Measurements from ENCODE around the gene SLC2A10. TPM values are rescaled to one million over a fixed set of nuclear protein-coding genes. Genes with fewer than 3 reads are reported as not detected.

SLC2A10 gene
- total and polyA plus RNA-seq, 2 experiments from 2014 or later: 4.9 to 14.6 TPM

GRCh38 chr20:46720776-46721425 lies 11.5 kb downstream of the SLC2A10 start:
- H3K79me2 ChIP-seq (replicated peaks; ENCODE audit: insufficient read depth): no peaks in the 10 kb centered on the region
- no peak for DNase-seq (ENCODE audit: low spot score)
- TF ChIP-seq CREB1 (CRISPR knock-in tag; IDR thresholded peaks at IDR 0.05; ENCODE audit: low read depth) (no peak), ZNF331 (CRISPR knock-in tag; IDR thresholded peaks at IDR 0.05; ENCODE audit: low read depth) (peak; percentile 92)
- no peaks in the 10 kb centered on the region for H3K27me3 Mint-ChIP-seq (ENCODE audit: insufficient read depth, low read depth, poor library complexity)
- no peak overlapping the region for H3K27ac ChIP-seq (ENCODE audit: low read depth)
- ATAC-seq: no peak
- no peak overlapping the region for H3K4me3 Mint-ChIP-seq
- peaks cover 12% of the 10 kb centered on the region; the same call in 1 of the 2 replicates for H3K9me2 ChIP-seq (ENCODE audit: insufficient read depth)
- no peak overlapping the region for H2AFZ ChIP-seq
- H3K4me2 ChIP-seq: no peak overlapping the region
- H3K4me1 ChIP-seq (ENCODE audit: insufficient read depth): no peaks in the 10 kb centered on the region
- H3K36me3 ChIP-seq (ENCODE audit: insufficient read depth): 0 out of 2 replicates have a peak, but pooled peaks cover 2% of the 10 kb centered on the region
- H3K27me3 ChIP-seq (ENCODE audit: insufficient read depth): no peaks in the 10 kb centered on the region
- peaks cover 15% of the 10 kb centered on the region; the same call in 2 of the 3 replicates for H3K9me3 Mint-ChIP-seq
- H3K4me3 ChIP-seq: no peak overlapping the region
- H3K4me1 Mint-ChIP-seq: no peaks in the 10 kb centered on the region
- peaks cover 18% of the 10 kb centered on the region for H3K36me3 Mint-ChIP-seq (ENCODE audit: low read depth)
- H3K27ac Mint-ChIP-seq: no peak overlapping the region
- no peaks in the 10 kb centered on the region for H4K20me1 ChIP-seq (replicated peaks; ENCODE audit: insufficient read depth)
- H3F3A ChIP-seq (replicated peaks; ENCODE audit: low read depth): no peaks in the 10 kb centered on the region

- ATAC-seq (no peak), DNase-seq (ENCODE audit: low spot score) (no peak)
- no peak overlapping the region for H3K27ac Mint-ChIP-seq
- no peak overlapping the region for H3K4me3 Mint-ChIP-seq
- no peaks in the 10 kb centered on the region for H3K4me1 ChIP-seq (ENCODE audit: insufficient read depth)
- no peak overlapping the region for H2AFZ ChIP-seq
- peaks cover 12% of the 10 kb centered on the region; the same call in 1 of the 2 replicates for H3K9me2 ChIP-seq (ENCODE audit: insufficient read depth)
- H3K27me3 ChIP-seq (ENCODE audit: insufficient read depth): no peaks in the 10 kb centered on the region
- 0 out of 2 replicates have a peak, but pooled peaks cover 2% of the 10 kb centered on the region for H3K36me3 ChIP-seq (ENCODE audit: insufficient read depth)
- peaks cover 4% of the 10 kb centered on the region for H3K27me3 Mint-ChIP-seq (ENCODE audit: insufficient read depth, low read depth, poor library complexity)
- H3K27ac ChIP-seq (ENCODE audit: low read depth): no peak overlapping the region
- H4K20me1 ChIP-seq (replicated peaks; ENCODE audit: insufficient read depth): no peaks in the 10 kb centered on the region
- H3F3A ChIP-seq (replicated peaks; ENCODE audit: low read depth): no peaks in the 10 kb centered on the region
- H3K36me3 Mint-ChIP-seq (ENCODE audit: low read depth): peaks cover 20% of the 10 kb centered on the region
- H3K4me1 Mint-ChIP-seq: no peaks in the 10 kb centered on the region
- no peaks in the 10 kb centered on the region for H3K79me2 ChIP-seq (replicated peaks; ENCODE audit: insufficient read depth)
- no peak overlapping the region for H3K4me3 ChIP-seq
- H3K9me3 Mint-ChIP-seq: peaks cover 15% of the 10 kb centered on the region; the same call in 2 of the 3 replicates
- H3K4me2 ChIP-seq: no peak overlapping the region
- TF ChIP-seq ZNF114 (CRISPR knock-in tag; IDR thresholded peaks at IDR 0.05) (no peak), EZH2phosphoT487 (IDR thresholded peaks at IDR 0.05; ENCODE audit: unreplicated experiment) (no peak), REST (IDR thresholded peaks at IDR 0.05; ENCODE audit: unreplicated experiment) (no peak), JUNB (IDR thresholded peaks at IDR 0.05; ENCODE audit: unreplicated experiment) (no peak), EZH2 (IDR thresholded peaks at IDR 0.05; ENCODE audit: low read depth, unreplicated experiment) (no peak), ZNF462 (CRISPR knock-in tag; IDR thresholded peaks at IDR 0.05) (no peak), CTCF (conservative IDR thresholded peaks at IDR 0.05; ENCODE audit: low read depth in 2 of 2) (no peak)
These were observed 12.0 kb downstream of the SLC2A10 start for GRCh38 chr20:46721476-46721875.

All from GM23338 (cell line).